Upper lobe of left lung (tissue), 4 donors: Measurements from ENCODE around the gene RALGAPB.

Source experiments
- CTCF ChIP-seq, 6 experiments: fragments of 450-650 bp in 4 of 6; fragments of 200-600 bp in 2 of 6; sonication (generic) in 2 of 6; IDR thresholded peaks; one replicate each; pipeline ENCODE4 v1.5.1; 2016 to 2019; ENCODE audit warnings: antibody characterized with exemption in 6 of 6
- EP300 ChIP-seq, 4 donors: sonication (generic); formaldehyde crosslinking; IDR thresholded peaks; one replicate each; pipeline ENCODE4 v1.5.1; 2017; ENCODE audit warnings: antibody characterized with exemption in 4 of 4, control low read depth in 2 of 4
- POLR2A ChIP-seq, 4 donors: fragments of 450-650 bp; IDR thresholded peaks; one replicate each; pipeline ENCODE4 v1.5.1; 2016 to 2017; ENCODE audit warnings: antibody characterized with exemption in 4 of 4, mild to moderate bottlenecking in 2 of 4
- POLR2AphosphoS5 ChIP-seq, 2 donors: sonication (generic); formaldehyde crosslinking; IDR thresholded peaks; one replicate each; pipeline ENCODE4 v1.5.1; 2017; ENCODE audit warnings: antibody characterized with exemption in 2 of 2

GRCh38 chr20:38586181-38586525 lies 113.5 kb downstream of the RALGAPB start:
- TF ChIP-seq CTCF (IDR thresholded peaks at IDR 0.05) (no peak), POLR2AphosphoS5 (IDR thresholded peaks at IDR 0.05) (no peak), EP300 (IDR thresholded peaks at IDR 0.05) (no peak), POLR2A (IDR thresholded peaks at IDR 0.05) (no peak)
